GM12892 (cell line): Measurements from ENCODE around the gene LIN7A.
A peak's percentile ranks its signal among the peaks of the same experiment; 100 is the strongest.

Experiments
- DNase-seq: peaks from one replicate; pipeline ENCODE4 v3.0.0; 2011; ENCODE audit not compliant: insufficient read length
- FAIRE-seq: peaks from 2 replicates; lab custom pipeline; 2011; peaks lifted over from hg19 to GRCh38; lab: Jason Lieb, UNC
- POLR2A ChIP-seq: IDR thresholded peaks from 2 replicates; pipeline ENCODE4 v1.6.1; 2011; ENCODE audit warnings: low read depth, low read length, control low read depth
- POLR2AphosphoS5 ChIP-seq: IDR thresholded peaks from 2 replicates; pipeline ENCODE4 v1.6.1; 2011; ENCODE audit warnings: low read depth, low read length, control low read depth
- TAF1 ChIP-seq: IDR thresholded peaks from 2 replicates; pipeline ENCODE4 v1.6.1; 2011; ENCODE audit warnings: low read depth, mild to moderate bottlenecking, control low read depth, low read length, borderline replicate concordance

Gene LIN7A

GRCh38 chr12:80867941-80868340 is 69.8 kb downstream of the LIN7A start:
- DNase-seq, result no peak
- FAIRE-seq, result no peak
- TF ChIP-seq TAF1, result no peak
- TF ChIP-seq POLR2A, result no peak
- TF ChIP-seq POLR2AphosphoS5, result no peak

GRCh38 chr12:80864046-80864735 is 73.5 kb downstream of the LIN7A start:
- FAIRE-seq (no peak), DNase-seq (no peak)
- TF ChIP-seq POLR2A, result no peak
- TF ChIP-seq POLR2AphosphoS5, result no peak
- no peak for TF ChIP-seq TAF1

- DNase-seq (no peak), FAIRE-seq (no peak)
- TF ChIP-seq POLR2AphosphoS5 (no peak), TAF1 (no peak), POLR2A (no peak)
Measured at GRCh38 chr12:80862531-80862930, 75.2 kb downstream of the LIN7A start.

- DNase-seq (no peak), FAIRE-seq (no peak)
- no peak for TF ChIP-seq TAF1
Measured at GRCh38 chr12:80861641-80862378, 75.9 kb downstream of the LIN7A start.

- DNase-seq (no peak), FAIRE-seq (no peak)
- no peak for TF ChIP-seq TAF1
- no peak for TF ChIP-seq POLR2AphosphoS5
- no peak for TF ChIP-seq POLR2A
Measured at GRCh38 chr12:80860928-80861327, 76.8 kb downstream of the LIN7A start.

GRCh38 chr12:80860206-80860605 is 77.5 kb downstream of the LIN7A start:
- no peak for DNase-seq
- no peak for FAIRE-seq

GRCh38 chr12:80858356-80858755 is 79.4 kb downstream of the LIN7A start:
- DNase-seq (no peak), FAIRE-seq (no peak)
- TF ChIP-seq TAF1 (no peak), POLR2A (no peak), POLR2AphosphoS5 (no peak)

More at GRCh38 chr12:80860206-80860605, 77.5 kb downstream of the LIN7A start:
- TF ChIP-seq POLR2AphosphoS5 (no peak), TAF1 (no peak), POLR2A (no peak)

- DNase-seq (no peak), FAIRE-seq (no peak)
- no peak for TF ChIP-seq TAF1
- TF ChIP-seq POLR2AphosphoS5, result no peak
- TF ChIP-seq POLR2A, result no peak
Measured at GRCh38 chr12:80857311-80857710, 80.4 kb downstream of the LIN7A start.

- no peak for FAIRE-seq
- TF ChIP-seq POLR2AphosphoS5, result no peak
- DNase-seq, result no peak
Measured at GRCh38 chr12:80849337-80849736, 88.4 kb downstream of the LIN7A start.

GRCh38 chr12:80848858-80849257 is 88.9 kb downstream of the LIN7A start:
- TF ChIP-seq POLR2A (no peak), TAF1 (no peak)
- DNase-seq (no peak), FAIRE-seq (no peak)

GRCh38 chr12:80847575-80847974 is 90.2 kb downstream of the LIN7A start:
- no peak for TF ChIP-seq POLR2A
- no peak for TF ChIP-seq POLR2AphosphoS5
- TF ChIP-seq TAF1, result no peak
- FAIRE-seq (no peak), DNase-seq (no peak)

GRCh38 chr12:80846952-80847351 is 90.8 kb downstream of the LIN7A start:
- no peak for TF ChIP-seq POLR2AphosphoS5
- no peak for TF ChIP-seq TAF1
- no peak for TF ChIP-seq POLR2A
- no peak for DNase-seq
- FAIRE-seq, result peak; percentile 30
